Liver (tissue), 9 donors: Measurements from ENCODE around the gene C8G. TPM values are rescaled to one million over a fixed set of nuclear protein-coding genes. Genes with fewer than 3 reads are reported as not detected.

Experiments
- DNase-seq: peaks from one replicate; pipeline ENCODE4 v3.0.0-alpha.2; 2017; ENCODE audit warnings: low spot score
- H3K27ac ChIP-seq, 2 donors: one replicate each; pipeline ENCODE4 v1.7.0; 2013; ENCODE audit warnings: inconsistent platforms in 2 of 2, low read length in 2 of 2, control low read depth in 1 of 2, low read depth in 1 of 2, mild to moderate bottlenecking in 1 of 2
- H3K27me3 ChIP-seq, 4 donors: one replicate each; pipeline versions ENCODE4 v1.6.1 to v1.7.0; 2013; ENCODE audit warnings: low read length in 3 of 4, inconsistent platforms in 1 of 4, mild to moderate bottlenecking in 1 of 4, moderate library complexity in 1 of 4; ENCODE audit not compliant: control insufficient read depth in 4 of 4, insufficient read depth in 4 of 4
- H3K36me3 ChIP-seq, 4 donors: one replicate each; pipeline versions ENCODE4 v1.6.1 to v1.7.0; 2013; ENCODE audit warnings: low read length in 3 of 4, mild to moderate bottlenecking in 3 of 4, low read depth in 1 of 4, moderate library complexity in 1 of 4; ENCODE audit not compliant: control insufficient read depth in 4 of 4, insufficient read depth in 3 of 4
- H3K4me1 ChIP-seq, 4 donors: one replicate each; pipeline versions ENCODE4 v1.6.1 to v1.7.0; 2013; ENCODE audit warnings: low read length in 3 of 4, mild to moderate bottlenecking in 3 of 4, moderate library complexity in 1 of 4; ENCODE audit not compliant: control insufficient read depth in 4 of 4, insufficient read depth in 4 of 4
- H3K4me3 ChIP-seq, 3 donors: one replicate each; pipeline versions ENCODE4 v1.6.1 to v1.7.0; 2013; ENCODE audit warnings: low read length in 3 of 3, control low read depth in 1 of 3, low read depth in 1 of 3, mild to moderate bottlenecking in 1 of 3
- H3K9ac ChIP-seq, 2 donors: one replicate each; pipeline ENCODE4 v1.7.0; 2013; ENCODE audit warnings: low read length in 2 of 2, mild to moderate bottlenecking in 2 of 2, moderate library complexity in 2 of 2, control low read depth in 1 of 2, low read depth in 1 of 2
- H3K9me3 ChIP-seq, 4 donors: one replicate each; pipeline versions ENCODE4 v1.6.1 to v1.7.0; 2013; ENCODE audit warnings: low read length in 3 of 4; ENCODE audit not compliant: control insufficient read depth in 4 of 4
- ATF3 ChIP-seq: IDR thresholded peaks from 2 replicates; pipeline ENCODE4 v1.6.1; 2016; ENCODE audit warnings: antibody characterized with exemption
- EGR1 ChIP-seq, 2 donors: IDR thresholded peaks; 2 replicates each; pipeline ENCODE4 v1.6.1; 2016 to 2018; ENCODE audit warnings: antibody characterized with exemption in 2 of 2, low read depth in 2 of 2
- FOXA1 ChIP-seq: IDR thresholded peaks from 2 replicates; pipeline ENCODE4 v1.6.1; 2016; ENCODE audit warnings: antibody characterized with exemption
- FOXA2 ChIP-seq: IDR thresholded peaks from 2 replicates; pipeline ENCODE4 v1.6.1; 2016; ENCODE audit warnings: antibody characterized with exemption
- HNF4A ChIP-seq, 2 donors: conservative IDR thresholded peaks; 2 replicates each; pipeline ENCODE4 v1.6.1; 2016; ENCODE audit warnings: antibody characterized with exemption in 2 of 2, mild to moderate bottlenecking in 2 of 2
- HNF4G ChIP-seq: IDR thresholded peaks from 2 replicates; pipeline ENCODE4 v1.6.1; 2016; ENCODE audit warnings: antibody characterized with exemption
- JUND ChIP-seq, 2 donors: IDR thresholded peaks; 2 replicates each; pipeline ENCODE4 v1.6.1; 2016; ENCODE audit warnings: antibody characterized with exemption in 2 of 2
- MAX ChIP-seq: IDR thresholded peaks from 2 replicates; pipeline ENCODE4 v1.6.1; 2016; ENCODE audit warnings: antibody characterized with exemption
- RAD21 ChIP-seq, 2 donors: IDR thresholded peaks; 2 replicates each; pipeline ENCODE4 v1.6.1; 2016; ENCODE audit warnings: antibody characterized with exemption in 2 of 2, mild to moderate bottlenecking in 2 of 2
- REST ChIP-seq: IDR thresholded peaks from 2 replicates; pipeline ENCODE4 v1.6.1; 2016; ENCODE audit warnings: antibody characterized with exemption, mild to moderate bottlenecking
- RXRA ChIP-seq, 2 donors: IDR thresholded peaks; 2 replicates each; pipeline ENCODE4 v1.6.1; 2017 to 2018; ENCODE audit warnings: antibody characterized with exemption in 2 of 2, mild to moderate bottlenecking in 1 of 2
- SP1 ChIP-seq: IDR thresholded peaks from 2 replicates; pipeline ENCODE4 v1.6.1; 2018; ENCODE audit warnings: antibody characterized with exemption, mild to moderate bottlenecking
- TAF1 ChIP-seq: conservative IDR thresholded peaks from 2 replicates; pipeline ENCODE4 v1.6.1; 2016; ENCODE audit warnings: antibody characterized with exemption, mild to moderate bottlenecking
- YY1 ChIP-seq: IDR thresholded peaks from 2 replicates; pipeline ENCODE4 v1.6.1; 2016; ENCODE audit warnings: antibody characterized with exemption, mild to moderate bottlenecking
- ZBTB33 ChIP-seq: IDR thresholded peaks from 2 replicates; pipeline ENCODE4 v1.6.1; 2016; ENCODE audit warnings: antibody characterized with exemption
- WGBS: extraction: QIAGEN DNeasy Blood & Tissue Kit; methylation state at CpG from one replicate; pipeline ENCODE4 v1.1.7; 2013; 5-methylcytosine and 5-hydroxymethylcytosine counted together
- polyA plus RNA-seq, 2 donors: library from polyadenylated mRNA; stranded (reverse) in 1 of 2; unstranded in 1 of 2; fragments of 200-250 nt in 1 of 2; fragments of >200 nt in 1 of 2; fragmentation: Nextera tagmentation in 1 of 2; extraction: Ambion mirVana in 1 of 2; gene quantifications; one replicate each; pipeline versions ENCODE4 v1.2.1 to v1.2.3, GENCODE V29; 2013 to 2015
- total RNA-seq, 2 donors: library from RNA; depleted of rRNA; stranded (reverse); fragments of >200 nt; gene quantifications; one replicate each; pipeline ENCODE4 v1.2.3, GENCODE V29; 2014
- donor health status: healthy.
- donor health status: healthy.
- donor health status: healthy.
- donor health status: healthy.
- donor health status: healthy.

C8G gene
- total and polyA plus RNA-seq, 4 donors: 25.1 to 1,117 (median 607) TPM

GRCh38 chr9:136921307-136921706 lies 23.7 kb upstream of the C8G start:
- no peak overlapping the region for H3K9ac ChIP-seq
- no peak for DNase-seq
- TF ChIP-seq SP1 (no peak), FOXA2 (no peak), HNF4A (conservative IDR thresholded peaks at IDR 0.05) (no peak), HNF4G (no peak), YY1 (no peak), ATF3 (no peak), FOXA1 (no peak)
- WGBS: 92% methylated on average over 11 of the region's 11 CpGs
- H3K36me3 ChIP-seq: peaks cover 8 to 52% (median 11%) of the 10 kb centered on the region in 4 donors
- H3K4me3 ChIP-seq: no peak overlapping the region
- no peaks in the 10 kb centered on the region for H3K27me3 ChIP-seq
- H3K27ac ChIP-seq: no peak overlapping the region
- no peaks in the 10 kb centered on the region for H3K4me1 ChIP-seq
- H3K9me3 ChIP-seq: no peaks in the 10 kb centered on the region

GRCh38 chr9:136921718-136922117 lies 23.3 kb upstream of the C8G start:
- Histone ChIP-seq H3K27me3 (no peaks in the 10 kb centered on the region), H3K9ac (no peak overlapping the region), H3K4me3 (no peak overlapping the region), H3K27ac (no peak overlapping the region), H3K4me1 (no peaks in the 10 kb centered on the region), H3K36me3 (peaks cover 8 to 52% (median 11%) of the 10 kb centered on the region in 4 donors), H3K9me3 (no peaks in the 10 kb centered on the region)
- no peak for TF ChIP-seq SP1
- TF ChIP-seq MAX: no peak
- no peak for TF ChIP-seq FOXA1
- TF ChIP-seq REST: no peak
- TF ChIP-seq RAD21 (IDR thresholded peaks at IDR 0.05): no peak
- TF ChIP-seq YY1: no peak
- no peak for TF ChIP-seq EGR1 (IDR thresholded peaks at IDR 0.05; ENCODE audit: low read depth in 2 of 2)
- TF ChIP-seq TAF1: no peak
- no peak for TF ChIP-seq HNF4A (conservative IDR thresholded peaks at IDR 0.05)
- no peak for TF ChIP-seq HNF4G
- no peak for TF ChIP-seq ZBTB33
- no peak for DNase-seq
- WGBS: 89% methylated on average over 10 of the region's 10 CpGs

- 97% methylated on average over 19 of the region's 19 CpGs for WGBS
- H3K4me3 ChIP-seq: no peak overlapping the region
- no peak overlapping the region for H3K27ac ChIP-seq
- peaks cover 10 to 46% (median 13%) of the 10 kb centered on the region in 4 donors for H3K36me3 ChIP-seq
- H3K9me3 ChIP-seq: no peaks in the 10 kb centered on the region
- no peak overlapping the region for H3K9ac ChIP-seq
- DNase-seq: no peak
- H3K27me3 ChIP-seq: no peaks in the 10 kb centered on the region
- no peaks in the 10 kb centered on the region for H3K4me1 ChIP-seq
- TF ChIP-seq JUND (IDR thresholded peaks at IDR 0.05): no peak
- TF ChIP-seq TAF1: no peak
- no peak for TF ChIP-seq ATF3
- TF ChIP-seq HNF4A (conservative IDR thresholded peaks at IDR 0.05): no peak
- no peak for TF ChIP-seq FOXA2
- TF ChIP-seq EGR1 (IDR thresholded peaks at IDR 0.05; ENCODE audit: low read depth in 2 of 2): no peak
- no peak for TF ChIP-seq SP1
- no peak for TF ChIP-seq REST
- TF ChIP-seq ZBTB33: no peak
- no peak for TF ChIP-seq RXRA (IDR thresholded peaks at IDR 0.05)
- TF ChIP-seq FOXA1: no peak
These were observed 22.5 kb upstream of the C8G start for GRCh38 chr9:136922540-136922939.
